HUES64 (cell line): ENCODE measurements around the gene MRPS2.
"Not testable (repeated sequence)": the region's sequence is repeated elsewhere in the genome, so short reads cannot be mapped to it uniquely, and the experiment has no call there.

Experiments
- H3K27ac ChIP-seq: 2 replicates; pipeline ENCODE4 v1.7.0; 2013; ENCODE audit warnings: low read depth, low read length, inconsistent platforms
- H3K27me3 ChIP-seq: 2 replicates; pipeline ENCODE4 v1.6.1; 2013; ENCODE audit warnings: mild to moderate bottlenecking, low read length; ENCODE audit not compliant: insufficient read depth
- H3K36me3 ChIP-seq: 2 replicates; pipeline ENCODE4 v1.6.1; 2013; ENCODE audit warnings: mild to moderate bottlenecking, low read length; ENCODE audit not compliant: insufficient read depth
- H3K4me1 ChIP-seq: 2 replicates; pipeline ENCODE4 v1.6.1; 2013; ENCODE audit warnings: mild to moderate bottlenecking, low read length, moderate library complexity; ENCODE audit not compliant: insufficient read depth
- H3K4me3 ChIP-seq: 2 replicates; pipeline ENCODE4 v1.5.1; 2013; ENCODE audit warnings: mild to moderate bottlenecking, low read length, moderate library complexity
- H3K9ac ChIP-seq: 2 replicates; pipeline ENCODE4 v1.6.1; 2013; ENCODE audit warnings: mild to moderate bottlenecking, low read depth, low read length
- H3K9me3 ChIP-seq: 2 replicates; pipeline ENCODE4 v1.6.1; 2013; ENCODE audit warnings: low read depth, low read length; ENCODE audit not compliant: insufficient read depth
- WGBS: fragments of 150-250, 120-280 bp; methylation state at CpG from one replicate; pipeline ENCODE4 v1.1.7; 2013; ENCODE audit warnings: missing lambda C conversion rate; 5-methylcytosine and 5-hydroxymethylcytosine counted together

Gene MRPS2

DNA sequence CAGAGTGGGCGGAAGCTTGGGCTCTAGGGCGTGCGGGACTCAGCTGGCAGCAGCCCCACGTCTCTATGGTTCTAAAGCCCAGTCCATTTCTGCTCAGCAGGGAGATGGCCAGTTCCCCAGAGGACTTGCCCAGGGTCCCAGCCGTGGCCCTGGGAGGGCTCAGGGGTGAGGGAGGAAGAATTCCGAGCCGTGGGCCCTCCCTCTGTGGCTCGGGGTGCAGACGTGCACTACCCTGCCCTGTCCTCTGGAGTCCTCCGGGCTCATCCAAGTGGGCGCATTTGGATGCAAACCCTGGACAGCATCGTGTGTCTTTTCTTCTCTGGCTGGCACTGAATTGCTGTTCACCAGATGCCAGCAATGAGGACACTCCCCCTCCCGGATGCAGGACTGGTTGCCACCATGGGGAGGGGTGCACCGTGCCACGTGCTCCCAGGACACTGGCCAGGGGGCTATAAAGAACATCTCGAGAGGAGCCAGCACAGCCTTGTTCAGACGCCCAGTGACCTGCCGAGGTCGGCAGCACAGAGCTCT lies 45.2 kb downstream of the MRPS2 start, which contains the start of gene OBP2A:
TSS of gene OBP2A (plus strand) at position 481 of the 531 bp plus-strand sequence. CDS start 55 bp downstream, outside the sequence.
- not testable (repeated sequence) for H3K9me3 ChIP-seq, H3K27me3 ChIP-seq, H3K4me3 ChIP-seq, H3K27ac ChIP-seq, H3K9ac ChIP-seq, H3K4me1 ChIP-seq, H3K36me3 ChIP-seq
- WGBS, result 86% methylated on average over 12 of the region's 19 CpGs

DNA sequence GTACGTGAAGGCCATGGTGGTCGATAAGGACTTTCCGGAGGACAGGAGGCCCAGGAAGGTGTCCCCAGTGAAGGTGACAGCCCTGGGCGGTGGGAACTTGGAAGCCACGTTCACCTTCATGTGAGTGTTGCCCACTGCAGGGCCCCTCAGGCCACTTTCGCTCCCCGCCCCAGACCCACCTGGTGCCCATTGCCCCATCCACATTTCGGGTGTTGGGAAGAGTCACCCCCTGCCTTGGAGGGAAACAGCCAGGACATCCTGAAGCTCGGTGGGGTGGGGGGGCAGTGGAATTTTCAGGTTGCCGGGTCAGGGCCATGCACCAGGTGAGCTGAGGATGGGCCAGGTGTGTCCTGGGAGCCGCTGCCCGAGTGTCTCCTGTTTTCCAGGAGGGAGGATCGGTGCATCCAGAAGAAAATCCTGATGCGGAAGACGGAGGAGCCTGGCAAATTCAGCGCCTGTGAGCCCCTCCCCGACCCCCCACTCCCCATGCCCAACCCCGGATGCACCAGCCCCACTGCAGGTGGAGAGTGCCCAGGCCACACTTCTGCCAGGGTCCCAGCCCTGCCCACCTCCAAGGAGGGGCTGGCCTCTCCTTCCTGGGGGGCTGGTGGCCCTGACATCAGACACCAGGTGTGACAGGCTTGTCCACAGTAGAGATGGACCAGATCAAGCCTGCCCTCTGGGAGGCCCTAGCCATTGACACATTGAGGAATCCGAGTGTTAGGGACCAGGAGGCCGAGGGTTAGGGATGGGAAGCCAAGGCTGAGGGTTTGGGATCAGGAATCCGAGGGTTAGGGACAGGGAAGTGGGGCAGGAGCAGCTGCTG lies 46.5 kb downstream of the MRPS2 start:
- H3K9ac ChIP-seq, H3K36me3 ChIP-seq, H3K9me3 ChIP-seq, H3K27me3 ChIP-seq, H3K4me1 ChIP-seq, H3K4me3 ChIP-seq, H3K27ac ChIP-seq: not testable (repeated sequence)
- WGBS, result 96% methylated on average over 20 of the region's 21 CpGs

- 90% methylated on average over 28 of the region's 28 CpGs for WGBS
- H3K4me3 ChIP-seq, result no peak overlapping the region
- H3K9ac ChIP-seq, result no peak overlapping the region
- no peaks in the 10 kb centered on the region for H3K4me1 ChIP-seq
- no peaks in the 10 kb centered on the region for H3K36me3 ChIP-seq
- H3K9me3 ChIP-seq, result no peaks in the 10 kb centered on the region
- H3K27ac ChIP-seq, result no peak overlapping the region
- H3K27me3 ChIP-seq, result no peaks in the 10 kb centered on the region
Measured at GRCh38 chr9:135547756-135548736, 47.6 kb downstream of the MRPS2 start.

DNA sequence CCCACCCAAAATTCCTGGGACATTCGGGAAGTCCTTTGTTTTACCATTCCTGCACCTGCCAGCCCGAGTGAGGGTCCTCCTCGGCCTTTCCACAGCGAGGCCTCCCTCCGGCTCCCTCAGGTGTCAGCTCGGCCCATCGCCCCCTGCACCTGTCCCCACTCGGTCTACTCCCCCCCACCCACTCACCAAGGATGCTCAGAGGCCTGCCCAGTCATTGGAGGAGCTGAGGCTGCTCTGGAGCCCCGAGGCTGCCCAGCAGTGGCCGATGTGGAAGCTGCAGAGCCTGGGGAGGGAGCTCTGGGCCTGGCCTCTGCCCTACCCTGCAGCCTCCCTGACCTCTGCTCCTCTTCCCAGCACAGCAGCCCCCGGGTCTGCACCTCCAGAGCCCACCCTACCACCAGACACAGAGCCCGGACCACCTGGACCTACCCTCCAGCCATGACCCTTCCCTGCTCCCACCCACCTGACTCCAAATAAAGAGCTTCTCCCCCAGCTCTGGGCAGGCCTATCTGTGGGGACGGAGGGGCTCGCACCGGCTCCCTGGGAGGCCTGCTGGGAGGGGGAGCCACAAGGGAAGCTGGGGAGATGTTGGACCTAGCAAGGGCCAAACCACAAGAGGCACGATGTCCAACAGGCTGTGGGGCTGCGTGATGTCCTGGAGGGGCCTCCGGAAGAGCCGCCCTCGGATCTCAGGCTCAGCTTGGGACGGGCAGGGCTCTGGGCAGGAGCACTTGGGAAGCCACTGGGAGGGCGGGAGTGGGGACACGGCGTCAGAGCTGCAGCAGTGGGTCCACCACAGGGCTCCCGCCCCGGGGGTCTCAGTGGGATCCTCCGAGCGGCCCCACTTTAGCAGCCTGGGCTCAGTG lies 49.2 kb downstream of the MRPS2 start:
- 89% methylated on average over 28 of the region's 28 CpGs for WGBS
- H3K27me3 ChIP-seq, H3K36me3 ChIP-seq: not testable (repeated sequence)

GRCh38 chr9:135550344-135550918 lies 49.9 kb downstream of the MRPS2 start:
- WGBS, result 91% methylated on average over 17 of the region's 17 CpGs
- H3K4me3 ChIP-seq, result no peak overlapping the region

More for the DNA sequence above, 49.2 kb downstream of the MRPS2 start:
- H3K4me1 ChIP-seq, H3K4me3 ChIP-seq, H3K27ac ChIP-seq, H3K9ac ChIP-seq, H3K9me3 ChIP-seq: not testable (repeated sequence)

GRCh38 chr9:135551031-135551430 lies 50.5 kb downstream of the MRPS2 start:
- no peaks in the 10 kb centered on the region for H3K4me1 ChIP-seq
- no peaks in the 10 kb centered on the region for H3K9me3 ChIP-seq
- no peaks in the 10 kb centered on the region for H3K27me3 ChIP-seq
- H3K4me3 ChIP-seq, result no peak overlapping the region
- no peaks in the 10 kb centered on the region for H3K36me3 ChIP-seq
- H3K9ac ChIP-seq, result no peak overlapping the region
- 93% methylated on average over 14 of the region's 14 CpGs for WGBS
- H3K27ac ChIP-seq, result no peak overlapping the region

More at GRCh38 chr9:135550344-135550918, 49.9 kb downstream of the MRPS2 start:
- no peaks in the 10 kb centered on the region for H3K27me3 ChIP-seq
- no peak overlapping the region for H3K27ac ChIP-seq
- H3K36me3 ChIP-seq, result no peaks in the 10 kb centered on the region
- H3K9ac ChIP-seq, result no peak overlapping the region
- no peaks in the 10 kb centered on the region for H3K9me3 ChIP-seq
- no peaks in the 10 kb centered on the region for H3K4me1 ChIP-seq

- 92% methylated on average over 13 of the region's 13 CpGs for WGBS
- Histone ChIP-seq H3K4me3 (no peak overlapping the region), H3K27ac (no peak overlapping the region), H3K9me3 (no peaks in the 10 kb centered on the region), H3K9ac (no peak overlapping the region), H3K4me1 (no peaks in the 10 kb centered on the region), H3K27me3 (no peaks in the 10 kb centered on the region), H3K36me3 (no peaks in the 10 kb centered on the region)
Measured at GRCh38 chr9:135551456-135551855, 51.0 kb downstream of the MRPS2 start.

GRCh38 chr9:135552021-135552697 lies 51.7 kb downstream of the MRPS2 start:
- WGBS, result 92% methylated on average over 18 of the region's 18 CpGs
- Histone ChIP-seq H3K27ac (no peak overlapping the region), H3K4me3 (no peak overlapping the region), H3K27me3 (no peaks in the 10 kb centered on the region), H3K4me1 (no peaks in the 10 kb centered on the region), H3K9me3 (no peaks in the 10 kb centered on the region), H3K9ac (no peak overlapping the region), H3K36me3 (no peaks in the 10 kb centered on the region)

- no peak overlapping the region for H3K27ac ChIP-seq
- 93% methylated on average over 12 of the region's 19 CpGs for WGBS
- H3K9me3 ChIP-seq, result no peaks in the 10 kb centered on the region
- H3K27me3 ChIP-seq, result no peaks in the 10 kb centered on the region
- no peaks in the 10 kb centered on the region for H3K4me1 ChIP-seq
- H3K9ac ChIP-seq, result no peak overlapping the region
- H3K4me3 ChIP-seq, result no peak overlapping the region
- no peaks in the 10 kb centered on the region for H3K36me3 ChIP-seq
Measured at GRCh38 chr9:135552698-135553171, 52.3 kb downstream of the MRPS2 start.
